Body of pancreas (tissue), 4 donors: Measurements from ENCODE around the gene AQP2.

Source experiments
- CTCF ChIP-seq, 7 experiments: fragments of 450-650 bp in 4 of 7; fragments of 200-600 bp in 3 of 7; sonication (generic) in 3 of 7; IDR thresholded peaks; one replicate each; pipeline ENCODE4 v1.5.1; 2016 to 2019; ENCODE audit warnings: antibody characterized with exemption in 7 of 7
- POLR2A ChIP-seq, 3 donors: fragments of 450-650 bp; IDR thresholded peaks; one replicate each; pipeline ENCODE4 v1.6.1; 2016; ENCODE audit warnings: antibody characterized with exemption in 3 of 3, mild to moderate bottlenecking in 2 of 3

GRCh38 chr12:49961111-49961922 is 10.8 kb downstream of the AQP2 start, which contains the start of gene AQP5:
- TF ChIP-seq CTCF (IDR thresholded peaks at IDR 0.05), result no peak
- no peak for TF ChIP-seq POLR2A (IDR thresholded peaks at IDR 0.05)
